PC-9 (cell line): ENCODE results near the gene CYB5R4.

Source experiments
- CTCF ChIP-seq: fragments of 200-600 bp; sonication (generic); conservative IDR thresholded peaks from 2 replicates; pipeline ENCODE4 v1.6.1; 2017; ENCODE audit warnings: mixed run types, antibody characterized with exemption, mild to moderate bottlenecking, moderate library complexity
- EZH2 ChIP-seq: fragments of 200-600 bp; sonication (generic); IDR thresholded peaks from 2 replicates; pipeline ENCODE4 v1.8.0; 2017; ENCODE audit warnings: antibody characterized with exemption, low read depth

DNA sequence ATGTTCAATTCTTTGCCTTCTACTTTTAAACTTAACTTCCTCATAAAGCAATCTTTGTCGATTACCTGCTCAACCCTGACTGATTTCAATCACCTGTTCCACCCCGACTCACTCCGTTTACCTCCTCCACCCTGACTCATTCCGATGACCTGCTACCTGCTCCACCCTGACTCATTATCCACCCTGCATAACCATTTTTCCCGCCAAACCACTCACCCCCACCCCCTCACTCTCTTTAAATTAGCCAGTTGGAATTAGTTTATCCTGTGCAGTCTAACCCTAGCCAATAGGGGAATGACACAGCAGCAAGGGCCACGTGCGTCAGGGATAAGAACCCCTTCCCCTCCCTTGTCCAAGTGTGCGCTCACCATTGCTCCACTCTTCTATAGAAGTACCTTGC is 117.4 kb downstream of the CYB5R4 start:
- TF ChIP-seq CTCF (no peak), EZH2 (no peak)
